Measurements from ENCODE around the gene SRSF4. TPM values are rescaled to one million over a fixed set of nuclear protein-coding genes. Genes with fewer than 3 reads are reported as not detected.

Gene SRSF4
- polyA plus RNA-seq, 1 donor from 2014 or later = 59.7 TPM

DNA sequence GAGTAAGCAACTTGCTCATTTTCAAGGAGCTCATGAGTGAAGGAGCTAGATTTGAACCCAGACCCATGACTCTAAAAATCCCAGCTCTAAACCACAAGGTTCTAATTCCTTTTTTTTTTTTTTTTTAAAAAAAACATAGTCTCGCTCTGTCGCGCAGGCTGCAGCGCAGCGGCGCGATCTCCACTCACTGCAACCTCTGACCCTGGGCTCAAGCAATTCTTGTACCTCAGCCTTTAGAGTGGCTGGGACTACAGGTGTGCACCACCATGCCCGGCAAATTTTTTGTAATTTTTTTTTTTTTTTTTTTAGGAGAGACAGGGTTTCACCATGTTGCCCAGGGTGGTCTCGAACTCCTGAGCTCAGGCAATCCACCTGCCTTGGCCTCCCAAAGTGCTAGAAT lies 13.8 kb downstream of the SRSF4 start:
- TF ChIP-seq EP300 (conservative IDR thresholded peaks at IDR 0.05; ENCODE audit: poor library complexity, severe bottlenecking) (no peak), RAD21 (conservative IDR thresholded peaks at IDR 0.05) (no peak), TAF1 (IDR thresholded peaks at IDR 0.05; ENCODE audit: low read depth) (no peak), SMC3 (conservative IDR thresholded peaks at IDR 0.05; ENCODE audit: poor library complexity) (no peak)
- TF ChIP-seq, protein P1, sequence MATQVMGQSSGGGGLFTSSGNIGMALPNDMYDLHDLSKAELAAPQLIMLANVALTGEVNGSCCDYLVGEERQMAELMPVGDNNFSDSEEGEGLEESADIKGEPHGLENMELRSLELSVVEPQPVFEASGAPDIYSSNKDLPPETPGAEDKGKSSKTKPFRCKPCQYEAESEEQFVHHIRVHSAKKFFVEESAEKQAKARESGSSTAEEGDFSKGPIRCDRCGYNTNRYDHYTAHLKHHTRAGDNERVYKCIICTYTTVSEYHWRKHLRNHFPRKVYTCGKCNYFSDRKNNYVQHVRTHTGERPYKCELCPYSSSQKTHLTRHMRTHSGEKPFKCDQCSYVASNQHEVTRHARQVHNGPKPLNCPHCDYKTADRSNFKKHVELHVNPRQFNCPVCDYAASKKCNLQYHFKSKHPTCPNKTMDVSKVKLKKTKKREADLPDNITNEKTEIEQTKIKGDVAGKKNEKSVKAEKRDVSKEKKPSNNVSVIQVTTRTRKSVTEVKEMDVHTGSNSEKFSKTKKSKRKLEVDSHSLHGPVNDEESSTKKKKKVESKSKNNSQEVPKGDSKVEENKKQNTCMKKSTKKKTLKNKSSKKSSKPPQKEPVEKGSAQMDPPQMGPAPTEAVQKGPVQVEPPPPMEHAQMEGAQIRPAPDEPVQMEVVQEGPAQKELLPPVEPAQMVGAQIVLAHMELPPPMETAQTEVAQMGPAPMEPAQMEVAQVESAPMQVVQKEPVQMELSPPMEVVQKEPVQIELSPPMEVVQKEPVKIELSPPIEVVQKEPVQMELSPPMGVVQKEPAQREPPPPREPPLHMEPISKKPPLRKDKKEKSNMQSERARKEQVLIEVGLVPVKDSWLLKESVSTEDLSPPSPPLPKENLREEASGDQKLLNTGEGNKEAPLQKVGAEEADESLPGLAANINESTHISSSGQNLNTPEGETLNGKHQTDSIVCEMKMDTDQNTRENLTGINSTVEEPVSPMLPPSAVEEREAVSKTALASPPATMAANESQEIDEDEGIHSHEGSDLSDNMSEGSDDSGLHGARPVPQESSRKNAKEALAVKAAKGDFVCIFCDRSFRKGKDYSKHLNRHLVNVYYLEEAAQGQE (IDR thresholded peaks at IDR 0.05; ENCODE audit: borderline replicate concordance) = no peak
- TF ChIP-seq, protein P2, sequence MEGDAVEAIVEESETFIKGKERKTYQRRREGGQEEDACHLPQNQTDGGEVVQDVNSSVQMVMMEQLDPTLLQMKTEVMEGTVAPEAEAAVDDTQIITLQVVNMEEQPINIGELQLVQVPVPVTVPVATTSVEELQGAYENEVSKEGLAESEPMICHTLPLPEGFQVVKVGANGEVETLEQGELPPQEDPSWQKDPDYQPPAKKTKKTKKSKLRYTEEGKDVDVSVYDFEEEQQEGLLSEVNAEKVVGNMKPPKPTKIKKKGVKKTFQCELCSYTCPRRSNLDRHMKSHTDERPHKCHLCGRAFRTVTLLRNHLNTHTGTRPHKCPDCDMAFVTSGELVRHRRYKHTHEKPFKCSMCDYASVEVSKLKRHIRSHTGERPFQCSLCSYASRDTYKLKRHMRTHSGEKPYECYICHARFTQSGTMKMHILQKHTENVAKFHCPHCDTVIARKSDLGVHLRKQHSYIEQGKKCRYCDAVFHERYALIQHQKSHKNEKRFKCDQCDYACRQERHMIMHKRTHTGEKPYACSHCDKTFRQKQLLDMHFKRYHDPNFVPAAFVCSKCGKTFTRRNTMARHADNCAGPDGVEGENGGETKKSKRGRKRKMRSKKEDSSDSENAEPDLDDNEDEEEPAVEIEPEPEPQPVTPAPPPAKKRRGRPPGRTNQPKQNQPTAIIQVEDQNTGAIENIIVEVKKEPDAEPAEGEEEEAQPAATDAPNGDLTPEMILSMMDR (IDR thresholded peaks at IDR 0.05; ENCODE audit: poor library complexity, severe bottlenecking) = no peak
- no peaks in the 10 kb centered on the region for H3F3A ChIP-seq (ENCODE audit: insufficient read depth, low read length, poor library complexity, severe bottlenecking)
- H4K20me1 ChIP-seq (ENCODE audit: insufficient read depth) = peaks cover 3% of the 10 kb centered on the region
- no peaks in the 10 kb centered on the region for H3K36me3 ChIP-seq (ENCODE audit: insufficient read depth, low read length)
- no peaks in the 10 kb centered on the region for H3K27me3 ChIP-seq (ENCODE audit: insufficient read depth, low read depth, low read length)
- H3K79me2 ChIP-seq (replicated peaks; ENCODE audit: insufficient read depth, low read length) = peaks cover 55% of the 10 kb centered on the region
- H2AFZ ChIP-seq (ENCODE audit: low read depth, low read length) = no peak overlapping the region
- H3K4me3 ChIP-seq (ENCODE audit: low read length) = no peak overlapping the region
- no peak overlapping the region for H3K4me2 ChIP-seq (ENCODE audit: low read length)
- no peaks in the 10 kb centered on the region for H3K9me2 ChIP-seq (ENCODE audit: insufficient read depth, low read length)
- H3K9ac ChIP-seq (ENCODE audit: low read length) = no peak overlapping the region
- no peak overlapping the region for H3K27ac ChIP-seq (ENCODE audit: low read length)
- no peaks in the 10 kb centered on the region for H3K9me3 ChIP-seq (ENCODE audit: low read length)

DNA sequence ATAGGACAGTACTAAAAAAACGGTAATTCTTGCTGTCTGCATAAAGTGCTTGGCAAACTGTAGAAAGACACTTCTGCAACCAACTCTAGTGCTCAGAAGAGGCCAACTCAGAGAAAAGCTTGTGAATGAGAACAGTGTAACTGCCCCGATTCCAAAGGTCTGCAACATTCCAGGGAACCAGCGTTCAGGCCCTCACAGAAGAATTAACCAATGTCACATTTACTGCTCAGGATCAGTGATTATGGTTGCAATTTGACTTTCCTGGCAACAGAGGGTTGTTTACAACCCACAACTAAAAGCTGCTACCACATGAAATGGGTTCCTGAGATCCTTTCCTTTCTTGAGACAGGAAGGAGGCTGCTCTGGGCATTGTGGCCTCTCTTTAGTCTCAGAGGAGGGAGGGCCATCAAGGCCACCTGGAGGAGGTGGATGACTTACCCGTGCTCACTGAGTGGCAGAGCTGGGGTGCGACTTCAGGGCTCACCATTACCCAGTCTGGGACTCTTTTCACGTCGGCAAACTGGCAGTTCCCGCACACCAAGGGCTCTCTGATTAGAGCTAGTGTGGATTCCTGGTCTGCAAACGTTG lies 15.3 kb downstream of the SRSF4 start:
- H4K20me1 ChIP-seq (ENCODE audit: insufficient read depth) = peaks cover 3% of the 10 kb centered on the region
- H2AFZ ChIP-seq (ENCODE audit: low read depth, low read length) = no peak overlapping the region
- H3K79me2 ChIP-seq (replicated peaks; ENCODE audit: insufficient read depth, low read length) = peaks cover 55% of the 10 kb centered on the region
- no peak overlapping the region for H3K4me2 ChIP-seq (ENCODE audit: low read length)
- no peaks in the 10 kb centered on the region for H3K36me3 ChIP-seq (ENCODE audit: insufficient read depth, low read length)
- H3K9me2 ChIP-seq (ENCODE audit: insufficient read depth, low read length) = no peaks in the 10 kb centered on the region
- no peaks in the 10 kb centered on the region for H3K9me3 ChIP-seq (ENCODE audit: low read length)
- no peak overlapping the region for H3K4me3 ChIP-seq (ENCODE audit: low read length)
- no peak overlapping the region for H3K9ac ChIP-seq (ENCODE audit: low read length)
- H3K27ac ChIP-seq (ENCODE audit: low read length) = no peak overlapping the region
- H3F3A ChIP-seq (ENCODE audit: insufficient read depth, low read length, poor library complexity, severe bottlenecking) = no peaks in the 10 kb centered on the region
- TF ChIP-seq, protein P1 (IDR thresholded peaks at IDR 0.05; ENCODE audit: borderline replicate concordance) = no peak
- TF ChIP-seq TAF1 (IDR thresholded peaks at IDR 0.05; ENCODE audit: low read depth) = no peak
- no peak for TF ChIP-seq POLR2AphosphoS5 (IDR thresholded peaks at IDR 0.05)
- TF ChIP-seq SMC3 (conservative IDR thresholded peaks at IDR 0.05; ENCODE audit: poor library complexity) = no peak
- no peak for TF ChIP-seq RAD21 (conservative IDR thresholded peaks at IDR 0.05)
- TF ChIP-seq EP300 (conservative IDR thresholded peaks at IDR 0.05; ENCODE audit: poor library complexity, severe bottlenecking) = no peak
- TF ChIP-seq EZH2 (IDR thresholded peaks at IDR 0.05; ENCODE audit: borderline replicate concordance, insufficient read depth, low read length, poor library complexity, severe bottlenecking) = no peak
- no peak for TF ChIP-seq MXI1 (conservative IDR thresholded peaks at IDR 0.05; ENCODE audit: poor library complexity, severe bottlenecking)
- no peaks in the 10 kb centered on the region for H3K27me3 ChIP-seq (ENCODE audit: insufficient read depth, low read depth, low read length)
